IMR-90 (cell line): Measurements from ENCODE around the gene FUBP3. TPM values are rescaled to one million over a fixed set of nuclear protein-coding genes. Genes with fewer than 3 reads are reported as not detected.

Source experiments
- ATAC-seq: fragments of 200-7000 bp; cut with Tn5 transposase; 2 replicates; pipeline ENCODE4 v1.9.1; 2020; ENCODE audit warnings: low read depth, mild to moderate bottlenecking, moderate library complexity
- BruUV-seq: library from RNA; stranded (reverse); fragments of 400-500 nt; replicated peaks from 2 replicates; lab custom pipeline; 2021; lab: Mats Ljungman, UMichigan
- CTCF ChIA-PET: fragments of 300-600 bp; formaldehyde crosslinking; extraction: SDS; loops from one replicate; lab custom pipeline; 2021; ENCODE audit warnings: antibody characterized with exemption; lab: Yijun Ruan, JAX
- POLR2A ChIA-PET: fragments of 300-600 bp; sonication (Branson Sonifier 250); formaldehyde crosslinking; loops from one replicate; lab custom pipeline; 2022; ENCODE audit warnings: antibody characterized with exemption; ENCODE audit not compliant: unreplicated experiment; lab: Charles Lee
- DNase-seq: peaks from one replicate; pipeline ENCODE4 v3.0.0; 2013
- H2AFZ ChIP-seq: replicated peaks from 2 replicates; pipeline ENCODE3; 2013; ENCODE audit warnings: low read length, mild to moderate bottlenecking; ENCODE audit not compliant: poor library complexity
- H2AK5ac ChIP-seq: 2 replicates; pipeline ENCODE4 v1.6.1; 2013; ENCODE audit warnings: low read depth, low read length, inconsistent platforms
- H2AK9ac ChIP-seq: replicated peaks from 2 replicates; pipeline ENCODE3; 2013; ENCODE audit warnings: mild to moderate bottlenecking, low read depth, low read length, moderate library complexity; ENCODE audit not compliant: poor library complexity
- H2BK120ac ChIP-seq: 2 replicates; pipeline ENCODE4 v1.6.1; 2013; ENCODE audit warnings: low read depth, low read length, inconsistent platforms
- H2BK15ac ChIP-seq: 3 replicates; pipeline ENCODE4 v1.6.1; 2013; ENCODE audit warnings: low read depth, low read length, inconsistent platforms
- H2BK20ac ChIP-seq: 2 replicates; pipeline ENCODE4 v1.6.1; 2013; ENCODE audit warnings: low read depth, mild to moderate bottlenecking, inconsistent platforms, low read length, moderate library complexity
- H2BK5ac ChIP-seq: 2 replicates; pipeline ENCODE4 v1.6.1; 2013; ENCODE audit warnings: mild to moderate bottlenecking, low read depth, low read length, inconsistent platforms; ENCODE audit not compliant: poor library complexity, severe bottlenecking
- H3K14ac ChIP-seq: replicated peaks from 2 replicates; pipeline ENCODE4 v1.6.1; 2013; ENCODE audit warnings: low read depth, low read length, inconsistent platforms
- H3K18ac ChIP-seq: 2 replicates; pipeline ENCODE4 v1.6.1; 2013; ENCODE audit warnings: low read depth, low read length, control low read depth
- H3K23ac ChIP-seq: 2 replicates; pipeline ENCODE4 v1.6.1; 2013; ENCODE audit warnings: low read depth, low read length, inconsistent platforms
- H3K27ac ChIP-seq: 2 replicates; pipeline ENCODE4 v1.5.1; 2013; ENCODE audit warnings: mild to moderate bottlenecking, control low read depth, low read length; ENCODE audit not compliant: insufficient read depth
- H3K27me3 ChIP-seq: 2 replicates; pipeline ENCODE4 v1.6.1; 2013; ENCODE audit warnings: low read length; ENCODE audit not compliant: control insufficient read depth, insufficient read depth
- H3K36me3 ChIP-seq: 2 replicates; pipeline ENCODE4 v1.6.1; 2013; ENCODE audit warnings: low read length, mixed read lengths; ENCODE audit not compliant: control insufficient read depth, insufficient read depth
- H3K4ac ChIP-seq: 2 replicates; pipeline ENCODE4 v1.6.1; 2013; ENCODE audit warnings: low read depth, low read length, inconsistent platforms
- H3K4me1 ChIP-seq: 2 replicates; pipeline ENCODE4 v1.6.1; 2013; ENCODE audit warnings: low read length, mixed read lengths; ENCODE audit not compliant: control insufficient read depth, insufficient read depth
- H3K4me2 ChIP-seq: 2 replicates; pipeline ENCODE4 v1.6.1; 2013; ENCODE audit warnings: low read depth, mild to moderate bottlenecking, control low read depth, low read length, moderate library complexity
- H3K4me3 ChIP-seq: 2 replicates; pipeline ENCODE4 v1.5.1; 2013; ENCODE audit warnings: low read depth, mild to moderate bottlenecking, control low read depth, low read length, moderate library complexity; ENCODE audit not compliant: insufficient read depth
- H3K56ac ChIP-seq: 2 replicates; pipeline ENCODE4 v1.6.1; 2013; ENCODE audit warnings: low read length, inconsistent platforms; ENCODE audit not compliant: insufficient read depth; ENCODE audit errors: extremely low read depth
- H3K79me1 ChIP-seq, 2 experiments: 2 replicates each; pipeline ENCODE4 v1.6.1; 2013; ENCODE audit warnings: low read length in 2 of 2, inconsistent platforms in 1 of 2, low read depth in 1 of 2
- H3K9ac ChIP-seq: 2 replicates; pipeline ENCODE4 v1.6.1; 2013; ENCODE audit warnings: low read depth, low read length, control low read depth
- H3K9me1 ChIP-seq: 2 replicates; pipeline ENCODE4 v1.6.1; 2013; ENCODE audit warnings: low read length, inconsistent platforms; ENCODE audit not compliant: insufficient read depth
- H3K9me3 ChIP-seq: 2 replicates; pipeline ENCODE4 v1.6.1; 2013; ENCODE audit warnings: low read length; ENCODE audit not compliant: control insufficient read depth, insufficient read depth
- H4K20me1 ChIP-seq: 2 replicates; pipeline ENCODE4 v1.6.1; 2013; ENCODE audit warnings: low read length, inconsistent platforms; ENCODE audit not compliant: insufficient read depth
- H4K5ac ChIP-seq: 2 replicates; pipeline ENCODE4 v1.6.1; 2013; ENCODE audit warnings: mild to moderate bottlenecking, low read depth, low read length, control low read depth
- H4K8ac ChIP-seq, 2 experiments: 2 replicates each; pipeline ENCODE4 v1.6.1; 2013; ENCODE audit warnings: low read depth in 2 of 2, low read length in 2 of 2, control low read depth in 1 of 2, inconsistent platforms in 1 of 2
- H4K91ac ChIP-seq: 2 replicates; pipeline ENCODE4 v1.6.1; 2013; ENCODE audit warnings: low read depth, low read length, inconsistent platforms; ENCODE audit not compliant: insufficient read depth
- NFE2L2 ChIP-seq: fragments of 150-350 bp; IDR thresholded peaks from 2 replicates; pipeline ENCODE4 v1.6.1; 2016; ENCODE audit warnings: low read depth, mild to moderate bottlenecking, low read length
- RAD21 ChIP-seq: IDR thresholded peaks from 2 replicates; pipeline ENCODE4 v1.6.1; 2012; ENCODE audit warnings: low read length, improper control_type of control experiment
- RCOR1 ChIP-seq: IDR thresholded peaks from 2 replicates; pipeline ENCODE4 v1.6.1; 2012; ENCODE audit warnings: mild to moderate bottlenecking, low read length, improper control_type of control experiment; ENCODE audit not compliant: insufficient replicate concordance
- RFX5 ChIP-seq: IDR thresholded peaks from 2 replicates; pipeline ENCODE4 v1.8.0; 2012; ENCODE audit warnings: low read depth, mild to moderate bottlenecking, low read length, moderate library complexity
- WGBS, 2 experiments: methylation state at CpG; one replicate each; pipeline versions ENCODE4 v1.1.5 to v1.1.7; 2013; ENCODE audit warnings: missing lambda C conversion rate in 2 of 2; ENCODE audit not compliant: insufficient read length in 1 of 2; ENCODE audit errors: extremely low coverage in 2 of 2; 5-methylcytosine and 5-hydroxymethylcytosine counted together
- dilution Hi-C: fragments of 300-500 bp; cut with HindIII; formaldehyde crosslinking; loops from one replicate; pipeline ENCODE4 v1.14.3; 2018; ENCODE audit warnings: low sequenced_read_pairs; ENCODE audit not compliant: unreplicated experiment
- in situ Hi-C: fragments of 300-500 bp; cut with MboI; formaldehyde crosslinking; loops from 3 replicates; pipeline ENCODE4 v1.14.3; 2019; ENCODE audit warnings: low sequenced_read_pairs, inconsistent platforms, mixed read lengths
- intact Hi-C: fragments of 100-400 bp; cut with micrococcal nuclease; formaldehyde crosslinking; loops from 2 replicates; pipeline ENCODE4 v1.10.0; 2022
- polyA plus RNA-seq, 3 experiments: library from polyadenylated mRNA; depleted of rRNA; stranded (reverse); fragments of >200 nt; gene quantifications; 2 replicates each; pipeline ENCODE4 v1.2.3, GENCODE V29; 2012; ENCODE audit warnings: low replicate concordance in 1 of 3
- total RNA-seq: library from RNA; depleted of rRNA; stranded (reverse); fragments of >200 nt; gene quantifications from 2 replicates; pipeline ENCODE4 v1.2.3, GENCODE V29; 2012

The FUBP3 gene
- total and polyA plus RNA-seq, 2 of the 4 experiments (the other 2 are of a cell fraction): 32.3 to 50.1 TPM

DNA sequence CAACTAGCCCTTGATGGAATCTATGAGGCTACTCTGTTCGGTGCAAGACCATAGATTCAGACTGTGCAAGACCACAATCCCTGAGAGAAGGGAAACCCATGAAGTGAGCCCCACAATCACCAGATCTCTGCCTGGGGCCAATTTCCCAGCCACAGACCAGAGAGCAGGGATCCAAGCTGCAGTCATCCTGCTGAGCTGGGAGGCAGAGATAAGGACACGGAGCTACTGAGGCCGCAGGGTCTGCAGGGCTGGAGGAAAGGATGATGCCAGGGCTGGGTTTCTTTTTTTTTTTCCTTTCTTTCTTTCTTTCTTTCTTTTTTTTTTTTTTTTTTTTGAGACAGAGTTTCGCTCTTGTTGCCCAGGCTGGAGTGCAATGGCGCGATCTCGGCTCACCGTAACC, 47.7 kb upstream of the FUBP3 start:
- H3K9me3 ChIP-seq: no peaks in the 10 kb centered on the region
- no peak overlapping the region for H2BK5ac ChIP-seq
- dilution Hi-C loops: no loop called here
- H2AFZ ChIP-seq: no peak overlapping the region
- H3K4me2 ChIP-seq: no peak overlapping the region
- no peaks in the 10 kb centered on the region for H3K36me3 ChIP-seq
- no peak overlapping the region for H3K4ac ChIP-seq
- H4K5ac ChIP-seq: no peak overlapping the region
- H3K14ac ChIP-seq: no peak overlapping the region
- no peaks in the 10 kb centered on the region for H4K20me1 ChIP-seq
- no peak overlapping the region for H3K27ac ChIP-seq
- H2AK5ac ChIP-seq: no peak overlapping the region
- H3K9ac ChIP-seq: no peak overlapping the region
- in situ Hi-C loops: no loop called here
- no peak overlapping the region for H4K8ac ChIP-seq
- H3K9me1 ChIP-seq: no peaks in the 10 kb centered on the region
- H2AK9ac ChIP-seq: no peak overlapping the region
- no peak overlapping the region for H2BK20ac ChIP-seq
- no peak overlapping the region for H3K18ac ChIP-seq
- no peak for ATAC-seq
- no peak overlapping the region for H3K4me3 ChIP-seq
- H2BK15ac ChIP-seq: no peak overlapping the region
- no peak for TF ChIP-seq RFX5
- TF ChIP-seq RCOR1: no peak
- no peak for TF ChIP-seq NFE2L2
- no peak for TF ChIP-seq RAD21
- POLR2A ChIA-PET: no interaction called here
- no peak overlapping the region for H3K23ac ChIP-seq
- H3K79me1 ChIP-seq: no peaks in the 10 kb centered on the region
- DNase-seq: no peak
- CTCF ChIA-PET: no interaction called here
- no peak overlapping the region for H4K91ac ChIP-seq
- H3K27me3 ChIP-seq: peaks cover 73% of the 10 kb centered on the region
- intact Hi-C loops: no loop called here
- no TSS peak for BruUV-seq
- no peak overlapping the region for H2BK120ac ChIP-seq
- no peaks in the 10 kb centered on the region; the same call in 1 of the 2 replicates for H3K4me1 ChIP-seq
- H3K56ac ChIP-seq: no peak overlapping the region
- no CpG with 5 or more reads among the region's 8 CpGs for WGBS, 2 experiments
